ENCODE data around the gene RNF44.
"Not testable (repeated sequence)": the region's sequence is repeated elsewhere in the genome, so short reads cannot be mapped to it uniquely, and the experiment has no call there.

DNA sequence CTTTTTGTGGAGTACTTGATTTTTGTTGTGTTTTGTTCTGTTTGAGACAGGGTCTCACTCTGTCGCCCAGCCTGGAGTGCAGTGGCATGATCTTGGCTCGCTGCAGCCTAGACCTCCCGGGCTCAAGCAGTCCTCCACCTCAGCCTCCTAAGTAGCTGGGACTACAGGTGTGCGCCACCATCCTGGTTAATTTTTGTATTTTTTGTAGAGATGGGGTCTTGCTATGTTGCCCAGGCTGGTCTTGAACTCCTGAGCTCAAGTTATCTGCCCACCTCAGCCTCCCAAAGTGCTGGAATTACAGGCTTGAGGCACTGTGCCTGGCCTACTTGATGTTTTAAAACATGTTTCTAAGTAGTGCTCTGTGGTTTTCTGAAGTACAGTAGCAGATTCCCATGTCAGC, 50.0 kb downstream of the RNF44 start:
- TF ChIP-seq, protein P1, sequence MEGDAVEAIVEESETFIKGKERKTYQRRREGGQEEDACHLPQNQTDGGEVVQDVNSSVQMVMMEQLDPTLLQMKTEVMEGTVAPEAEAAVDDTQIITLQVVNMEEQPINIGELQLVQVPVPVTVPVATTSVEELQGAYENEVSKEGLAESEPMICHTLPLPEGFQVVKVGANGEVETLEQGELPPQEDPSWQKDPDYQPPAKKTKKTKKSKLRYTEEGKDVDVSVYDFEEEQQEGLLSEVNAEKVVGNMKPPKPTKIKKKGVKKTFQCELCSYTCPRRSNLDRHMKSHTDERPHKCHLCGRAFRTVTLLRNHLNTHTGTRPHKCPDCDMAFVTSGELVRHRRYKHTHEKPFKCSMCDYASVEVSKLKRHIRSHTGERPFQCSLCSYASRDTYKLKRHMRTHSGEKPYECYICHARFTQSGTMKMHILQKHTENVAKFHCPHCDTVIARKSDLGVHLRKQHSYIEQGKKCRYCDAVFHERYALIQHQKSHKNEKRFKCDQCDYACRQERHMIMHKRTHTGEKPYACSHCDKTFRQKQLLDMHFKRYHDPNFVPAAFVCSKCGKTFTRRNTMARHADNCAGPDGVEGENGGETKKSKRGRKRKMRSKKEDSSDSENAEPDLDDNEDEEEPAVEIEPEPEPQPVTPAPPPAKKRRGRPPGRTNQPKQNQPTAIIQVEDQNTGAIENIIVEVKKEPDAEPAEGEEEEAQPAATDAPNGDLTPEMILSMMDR (IDR thresholded peaks at IDR 0.05): not testable (repeated sequence)
- not testable (repeated sequence) for TF ChIP-seq POLR2A (IDR thresholded peaks at IDR 0.05)
